Duodenal mucosa (tissue), 2 donors: ENCODE results near the gene ENDOV.

Source experiments
- H3K27ac ChIP-seq: one replicate; pipeline ENCODE4 v1.7.0; 2013; ENCODE audit warnings: low read depth, low read length
- H3K27me3 ChIP-seq, 2 donors: one replicate each; pipeline ENCODE4 v1.7.0; 2013; ENCODE audit warnings: low read length in 2 of 2, control low read depth in 1 of 2; ENCODE audit not compliant: insufficient read depth in 2 of 2, control insufficient read depth in 1 of 2
- H3K36me3 ChIP-seq, 2 donors: one replicate each; pipeline ENCODE4 v1.7.0; 2013; ENCODE audit warnings: low read length in 2 of 2, control low read depth in 1 of 2; ENCODE audit not compliant: insufficient read depth in 2 of 2, control insufficient read depth in 1 of 2
- H3K4me1 ChIP-seq, 2 donors: one replicate each; pipeline ENCODE4 v1.7.0; 2013; ENCODE audit warnings: low read length in 2 of 2, control low read depth in 1 of 2; ENCODE audit not compliant: insufficient read depth in 2 of 2, control insufficient read depth in 1 of 2
- H3K4me3 ChIP-seq, 2 donors: one replicate each; pipeline ENCODE4 v1.7.0; 2013; ENCODE audit warnings: low read length in 2 of 2, low read depth in 1 of 2
- H3K9ac ChIP-seq, 2 donors: one replicate each; pipeline ENCODE4 v1.7.0; 2013; ENCODE audit warnings: low read length in 2 of 2, low read depth in 1 of 2
- H3K9me3 ChIP-seq, 2 donors: one replicate each; pipeline ENCODE4 v1.7.0; 2013; ENCODE audit warnings: low read length in 2 of 2, control low read depth in 1 of 2; ENCODE audit not compliant: control insufficient read depth in 1 of 2

ENDOV gene

GRCh38 chr17:80423536-80424225, 8.7 kb downstream of the ENDOV start:
- Histone ChIP-seq H3K4me1 (no peaks in the 10 kb centered on the region), H3K27ac (no peak overlapping the region), H3K4me3 (no peak overlapping the region), H3K27me3 (no peaks in the 10 kb centered on the region), H3K9ac (no peak overlapping the region), H3K9me3 (no peaks in the 10 kb centered on the region), H3K36me3 (peaks cover 0 to 10% of the 10 kb centered on the region in 2 donors)

DNA sequence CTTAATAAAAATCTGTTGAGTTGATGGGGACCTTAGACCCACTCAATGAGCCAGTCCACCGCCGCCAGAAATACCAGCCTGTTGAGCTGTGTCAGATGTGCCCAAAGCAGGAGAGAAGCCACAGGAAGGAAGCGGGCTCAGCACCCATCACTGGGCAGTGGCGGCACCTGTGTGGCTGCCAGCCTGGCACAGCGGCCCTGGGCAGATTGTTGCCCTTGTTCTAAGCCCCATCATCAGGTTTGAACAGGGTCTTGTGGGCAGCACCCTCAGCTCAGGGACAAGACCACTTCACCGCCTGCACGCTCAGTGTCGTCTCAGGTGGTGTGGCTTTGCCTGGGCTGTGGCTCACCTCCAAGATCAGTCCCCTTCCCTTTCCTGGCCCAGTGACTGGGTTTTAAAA, 9.3 kb downstream of the ENDOV start:
- H3K4me3 ChIP-seq, result no peak overlapping the region
- no peaks in the 10 kb centered on the region for H3K27me3 ChIP-seq
- no peaks in the 10 kb centered on the region for H3K4me1 ChIP-seq
- no peaks in the 10 kb centered on the region for H3K9me3 ChIP-seq
- no peak overlapping the region for H3K9ac ChIP-seq
- no peak overlapping the region for H3K27ac ChIP-seq
- H3K36me3 ChIP-seq, result peaks cover 0 to 8% of the 10 kb centered on the region in 2 donors

DNA sequence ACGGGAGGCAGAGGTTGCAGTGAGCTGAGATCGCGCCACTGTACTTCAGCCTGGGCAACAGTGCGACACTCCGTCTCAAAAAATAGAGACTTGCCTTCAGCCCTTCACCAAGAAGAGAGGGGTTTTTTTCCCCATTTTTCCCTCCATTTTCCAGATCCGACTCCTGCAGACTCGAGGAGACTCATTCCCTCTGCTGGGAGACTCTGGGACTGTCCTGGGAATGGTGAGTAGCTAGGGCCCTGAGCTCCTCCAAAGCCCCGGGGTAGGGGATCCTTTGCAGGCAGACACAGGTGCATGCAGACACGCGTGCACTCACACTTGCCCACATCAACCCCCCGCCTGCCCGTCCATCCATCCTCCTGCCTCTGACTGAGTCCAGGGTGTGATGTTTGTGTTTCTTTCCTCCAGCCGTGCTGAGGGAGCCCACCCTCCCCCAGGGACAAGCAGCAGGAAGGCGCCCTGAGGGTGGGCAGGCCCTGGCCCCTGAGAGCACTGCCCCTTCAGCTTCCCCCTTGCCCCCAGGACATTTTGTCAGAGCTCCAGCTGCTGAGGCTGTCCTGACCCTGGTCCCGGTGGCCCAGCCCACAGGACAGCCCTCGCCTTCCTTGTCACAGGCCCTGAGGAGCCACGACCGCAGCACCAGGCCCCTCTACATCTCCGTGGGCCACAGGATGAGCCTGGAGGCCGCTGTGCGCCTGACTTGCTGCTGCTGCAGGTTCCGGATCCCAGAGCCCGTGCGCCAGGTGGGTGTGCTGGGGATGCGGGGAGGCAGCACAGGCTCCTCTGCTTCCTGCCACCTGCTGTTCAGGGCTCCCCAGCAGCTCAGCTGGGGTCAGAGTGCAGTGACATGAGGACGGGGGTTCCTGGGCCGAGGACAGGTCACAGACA, 10.2 kb downstream of the ENDOV start:
- H3K4me1 ChIP-seq, result no peaks in the 10 kb centered on the region
- no peaks in the 10 kb centered on the region for H3K27me3 ChIP-seq
- no peak overlapping the region for H3K27ac ChIP-seq
- peaks cover 0 to under 1% of the 10 kb centered on the region in 2 donors for H3K36me3 ChIP-seq
- H3K9me3 ChIP-seq, result no peaks in the 10 kb centered on the region
- H3K4me3 ChIP-seq, result no peak overlapping the region
- H3K9ac ChIP-seq, result no peak overlapping the region

DNA sequence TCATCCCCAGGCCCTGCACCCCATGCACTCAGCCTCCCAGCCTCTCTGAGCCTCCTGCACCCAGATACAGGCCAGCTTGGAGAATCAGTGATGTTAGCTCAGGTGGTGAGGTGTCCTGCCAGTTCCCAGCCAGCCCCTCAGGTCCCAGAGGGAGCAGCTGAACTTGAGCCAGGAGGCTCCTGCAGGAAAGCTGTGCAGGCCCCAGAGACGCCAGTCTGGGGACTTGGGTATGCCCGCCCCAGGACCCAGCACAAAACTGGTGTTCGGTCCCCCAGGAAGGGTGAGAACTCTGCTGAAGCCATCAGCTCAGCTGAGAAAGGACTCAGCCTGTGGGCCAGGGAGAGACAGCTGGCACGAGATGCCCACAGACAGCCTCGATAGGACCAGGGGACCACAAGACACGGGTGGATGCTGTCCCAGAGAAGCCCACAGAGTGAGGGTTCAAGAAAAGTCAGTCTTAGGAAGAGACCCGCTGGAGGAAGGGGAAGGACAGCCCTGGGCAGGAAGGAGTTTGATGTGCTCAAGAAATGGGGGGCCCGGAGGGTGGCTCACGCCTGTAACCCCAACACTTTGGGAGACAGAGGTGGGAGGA, 11.0 kb downstream of the ENDOV start:
- Histone ChIP-seq H3K4me3 (no peak overlapping the region), H3K36me3 (no peaks in the 10 kb centered on the region), H3K9me3 (no peaks in the 10 kb centered on the region), H3K27ac (no peak overlapping the region), H3K9ac (no peak overlapping the region), H3K4me1 (no peaks in the 10 kb centered on the region), H3K27me3 (no peaks in the 10 kb centered on the region)

DNA sequence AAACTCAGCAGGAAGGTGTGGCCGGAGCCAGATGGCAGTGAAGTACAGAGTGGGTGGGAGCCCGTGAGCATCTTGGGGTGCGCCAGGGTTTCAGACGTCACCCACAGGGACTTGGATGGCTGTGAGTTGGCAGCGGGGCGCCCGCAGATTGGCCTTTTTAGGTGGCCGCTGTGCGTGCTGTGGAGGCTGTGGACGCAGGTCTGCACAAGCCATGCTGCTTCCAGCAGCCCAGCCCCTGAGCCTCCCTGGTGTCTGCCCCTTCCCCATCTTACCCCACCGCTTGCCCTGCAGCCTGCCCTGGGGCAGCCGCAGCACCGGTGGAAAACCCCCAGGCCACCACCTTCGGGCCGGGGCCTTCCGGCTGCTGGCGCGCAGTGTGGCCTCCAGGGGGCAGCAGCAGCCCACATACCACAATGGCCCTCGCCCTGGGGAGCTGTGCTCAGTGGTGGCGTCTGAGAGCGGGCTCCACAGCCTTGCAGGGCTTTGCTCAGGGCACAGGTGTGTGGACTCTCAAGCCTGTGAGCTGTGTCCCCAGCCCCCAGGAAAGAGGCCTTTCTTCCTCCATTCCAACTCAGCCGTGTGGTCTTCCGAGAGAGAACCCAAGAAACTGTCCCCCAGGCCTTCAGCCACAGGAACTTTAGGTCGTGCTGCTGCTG, 11.8 kb downstream of the ENDOV start:
- H3K9me3 ChIP-seq, result no peaks in the 10 kb centered on the region
- no peak overlapping the region for H3K27ac ChIP-seq
- no peak overlapping the region for H3K4me3 ChIP-seq
- no peaks in the 10 kb centered on the region for H3K4me1 ChIP-seq
- H3K27me3 ChIP-seq, result no peaks in the 10 kb centered on the region
- no peak overlapping the region for H3K9ac ChIP-seq
- no peaks in the 10 kb centered on the region for H3K36me3 ChIP-seq

GRCh38 chr17:80427366-80428282, 12.7 kb downstream of the ENDOV start:
- no peaks in the 10 kb centered on the region for H3K9me3 ChIP-seq
- H3K4me3 ChIP-seq, result no peak overlapping the region
- no peaks in the 10 kb centered on the region for H3K27me3 ChIP-seq
- no peaks in the 10 kb centered on the region for H3K4me1 ChIP-seq
- no peak overlapping the region for H3K27ac ChIP-seq
- no peak overlapping the region for H3K9ac ChIP-seq
- no peaks in the 10 kb centered on the region for H3K36me3 ChIP-seq

- Histone ChIP-seq H3K9ac (no peak overlapping the region), H3K4me3 (no peak overlapping the region), H3K36me3 (no peaks in the 10 kb centered on the region), H3K27ac (no peak overlapping the region), H3K27me3 (no peaks in the 10 kb centered on the region), H3K4me1 (no peaks in the 10 kb centered on the region), H3K9me3 (no peaks in the 10 kb centered on the region)
These were observed 13.4 kb downstream of the ENDOV start for GRCh38 chr17:80428363-80428762.

- Histone ChIP-seq H3K27ac (no peak overlapping the region), H3K36me3 (no peaks in the 10 kb centered on the region), H3K4me3 (no peak overlapping the region), H3K9me3 (no peaks in the 10 kb centered on the region), H3K9ac (no peak overlapping the region), H3K27me3 (no peaks in the 10 kb centered on the region), H3K4me1 (no peaks in the 10 kb centered on the region)
These were observed 13.8 kb downstream of the ENDOV start for GRCh38 chr17:80428796-80429195.

- no peak overlapping the region for H3K9ac ChIP-seq
These were observed 14.6 kb downstream of the ENDOV start for GRCh38 chr17:80429356-80430275.

More at GRCh38 chr17:80429356-80430275, 14.6 kb downstream of the ENDOV start:
- Histone ChIP-seq H3K4me3 (no peak overlapping the region), H3K27ac (no peak overlapping the region), H3K9me3 (no peaks in the 10 kb centered on the region), H3K4me1 (no peaks in the 10 kb centered on the region), H3K27me3 (no peaks in the 10 kb centered on the region), H3K36me3 (no peaks in the 10 kb centered on the region)
